ENCODE measurements around the gene ZBTB39. TPM values are rescaled to one million over a fixed set of nuclear protein-coding genes. Genes with fewer than 3 reads are reported as not detected.
"Not testable (repeated sequence)": the region's sequence is repeated elsewhere in the genome, so short reads cannot be mapped to it uniquely, and the experiment has no call there.

The ZBTB39 gene
- 6.2 TPM for total RNA-seq

DNA sequence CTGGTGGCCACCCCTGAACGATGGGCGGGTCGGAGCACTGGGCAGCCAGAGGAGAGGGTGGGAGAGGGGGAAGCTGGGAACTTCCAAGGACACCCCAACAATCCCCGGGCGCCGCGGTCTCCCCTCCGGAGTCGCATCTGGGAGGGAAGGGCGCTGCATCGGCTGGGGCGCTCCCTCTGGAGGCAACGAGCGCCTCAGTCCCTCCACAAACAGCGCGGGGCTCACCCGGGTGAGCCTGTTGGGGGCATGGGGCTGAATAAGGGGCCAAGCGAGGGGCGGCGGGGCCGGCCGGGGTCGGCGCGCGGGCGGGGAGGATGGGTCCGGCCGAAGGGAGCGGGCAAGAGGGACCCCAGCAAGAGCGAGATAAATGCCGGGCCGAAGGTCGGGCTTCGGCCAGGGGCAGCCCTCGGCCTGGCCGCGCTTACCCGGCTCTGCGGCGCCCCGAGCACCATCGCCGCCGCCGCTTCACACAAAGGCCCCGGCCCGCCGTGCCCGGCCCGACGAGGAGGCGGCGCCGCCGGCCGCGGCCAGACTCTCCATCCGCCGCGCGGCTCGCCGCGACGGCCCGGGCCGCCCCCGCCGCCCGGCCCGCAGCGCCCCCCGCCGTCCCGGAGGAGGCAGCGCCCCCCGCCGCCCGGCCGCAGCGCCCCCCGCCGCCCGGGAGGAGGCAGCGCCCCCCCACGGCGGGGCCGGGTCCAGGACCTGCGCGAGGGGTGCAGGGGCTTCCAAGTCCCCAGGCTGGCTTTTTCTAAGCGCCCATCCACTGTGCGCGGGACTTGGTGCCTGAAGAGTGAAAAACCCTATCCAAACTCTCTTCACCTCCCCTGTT, at the start of gene ZBTB39:
ZBTB39 (minus strand) TSS at position 567 of the 829 bp plus-strand sequence. CDS start 1,629 bp downstream, outside the sequence.
- intact Hi-C loops (cut with DNase I): no loop called here
- peak; percentile 75 for DNase-seq (ENCODE audit: low spot score)

DNA sequence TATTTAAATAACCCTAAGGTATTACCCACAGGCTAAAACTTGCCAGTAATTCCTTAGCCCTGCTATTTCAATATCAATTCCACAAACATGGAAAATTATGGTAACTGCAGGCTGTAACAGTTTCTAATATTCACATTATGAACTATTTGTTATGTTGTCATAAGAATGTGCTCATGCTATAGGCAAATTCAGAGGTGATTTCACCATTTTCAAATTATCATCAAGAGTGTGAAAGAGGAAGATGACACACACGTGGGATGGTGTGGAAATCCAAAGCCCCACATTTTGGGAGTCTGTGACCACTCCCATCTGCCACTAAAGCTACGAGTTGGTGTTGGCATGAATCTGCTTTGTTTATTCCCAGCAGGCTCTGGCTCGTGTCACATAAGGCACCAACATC, 49.5 kb upstream of the ZBTB39 start:
- no peak for ATAC-seq

More for the DNA sequence above, at the start of gene ZBTB39:
- ATAC-seq: peak; percentile 47

DNA sequence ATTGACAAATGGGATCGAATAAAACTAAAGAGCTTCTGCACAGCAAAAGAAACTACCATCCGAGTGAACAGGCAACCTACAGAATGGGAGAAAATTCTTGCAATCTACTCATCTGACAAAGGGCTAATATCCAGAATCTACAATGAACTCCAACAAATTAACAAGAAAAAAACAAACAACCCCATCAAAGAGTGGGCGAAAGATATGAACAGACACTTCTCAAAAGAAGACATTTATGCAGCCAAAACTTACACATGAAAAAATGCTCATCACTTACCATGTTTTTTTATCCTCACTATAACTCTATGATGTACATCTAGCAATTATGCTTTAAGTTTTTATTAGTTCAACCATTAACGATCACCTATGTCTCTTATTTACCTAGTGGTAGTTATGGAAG, 47.6 kb upstream of the ZBTB39 start:
- ATAC-seq; intact Hi-C loops (cut with DNase I); DNase-seq (ENCODE audit: low spot score): not testable (repeated sequence)

More for the DNA sequence above, 49.5 kb upstream of the ZBTB39 start:
- intact Hi-C loops (cut with DNase I): loop anchor here (5.0 kb wide), 1 partner anchor 44 kb away; no protein-coding TSS in a partner anchor
- DNase-seq (ENCODE audit: low spot score): no peak

DNA sequence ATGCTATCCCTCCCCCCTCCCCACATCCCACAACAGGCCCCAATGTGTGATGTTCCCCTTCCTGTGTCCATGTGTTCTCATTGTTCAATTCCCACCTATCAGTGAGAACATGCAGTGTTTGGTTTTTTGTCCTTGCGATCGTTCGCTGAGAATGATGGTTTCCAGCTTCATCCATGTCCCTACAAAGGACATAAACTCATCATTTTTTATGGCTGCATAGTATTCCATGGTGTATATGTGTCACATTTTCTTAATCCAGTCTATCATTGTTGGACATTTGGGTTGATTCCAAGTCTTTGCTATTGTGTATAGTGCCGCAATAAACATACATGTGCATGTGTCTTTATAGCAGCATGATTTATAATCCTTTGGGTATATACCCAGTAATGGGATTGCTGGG, 46.8 kb upstream of the ZBTB39 start:
- ATAC-seq: not testable (repeated sequence)

GRCh38 chr12:57051011-57051410, 44.7 kb upstream of the ZBTB39 start:
- no peak for DNase-seq (ENCODE audit: low spot score)
- ATAC-seq: no peak
- intact Hi-C loops (cut with DNase I): no loop called here

More for the DNA sequence above, 46.8 kb upstream of the ZBTB39 start:
- intact Hi-C loops (cut with DNase I); DNase-seq (ENCODE audit: low spot score): not testable (repeated sequence)

DNA sequence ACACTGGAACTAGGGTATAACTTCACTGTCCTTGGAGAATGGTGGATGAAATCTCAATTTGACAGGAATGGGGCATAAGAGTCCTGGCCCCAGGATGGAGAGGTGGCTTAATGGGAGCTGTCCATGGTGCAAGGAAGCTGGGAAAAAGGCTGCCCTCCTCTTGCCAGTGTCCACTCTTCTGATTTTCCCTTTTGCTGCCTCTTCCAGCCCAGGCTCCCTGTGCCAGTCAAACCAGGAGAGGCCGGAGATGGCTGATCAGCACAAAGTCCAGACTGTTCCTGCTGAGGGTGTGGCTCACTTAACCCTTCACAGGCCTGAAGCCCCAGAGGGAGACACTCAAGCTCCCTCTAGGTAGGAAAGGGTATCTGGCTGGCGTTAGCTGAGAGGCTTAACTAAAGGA, 43.5 kb upstream of the ZBTB39 start, which contains the start of gene MYO1A:
MYO1A (minus strand) TSS at position 240 of the 400 bp plus-strand sequence. CDS start 1,806 bp downstream, outside the sequence.
- no peak for ATAC-seq
- DNase-seq (ENCODE audit: low spot score): no peak
- intact Hi-C loops (cut with DNase I): no loop called here

- no peak for DNase-seq (ENCODE audit: low spot score)
- intact Hi-C loops (cut with DNase I): no loop called here
- ATAC-seq: no peak
Measured at GRCh38 chr12:57049119-57049446, 42.7 kb upstream of the ZBTB39 start.

GRCh38 chr12:57048423-57049118, 42.2 kb upstream of the ZBTB39 start:
- DNase-seq (ENCODE audit: low spot score) (no peak), ATAC-seq (no peak)
- intact Hi-C loops (cut with DNase I): no loop called here

DNA sequence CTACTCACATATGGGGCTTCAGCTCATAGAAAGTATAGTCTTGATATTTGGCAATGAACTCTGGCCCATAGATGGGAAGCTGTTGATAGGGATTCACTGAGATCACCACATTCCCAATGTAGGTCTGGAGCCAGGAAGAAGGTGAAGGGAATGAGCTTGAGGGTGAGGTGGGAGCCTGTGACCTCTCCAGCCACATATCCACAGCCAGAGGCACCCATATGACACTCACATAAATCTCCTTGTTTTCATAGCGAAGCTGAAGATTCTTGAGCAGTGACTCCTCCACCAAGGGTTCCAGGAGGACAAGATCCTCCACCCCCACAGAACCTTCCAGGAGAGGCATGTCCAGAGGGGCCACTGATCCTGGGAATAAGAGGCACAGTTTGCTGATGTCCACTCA, 41.6 kb upstream of the ZBTB39 start:
- DNase-seq (ENCODE audit: low spot score) (no peak), ATAC-seq (no peak)
- intact Hi-C loops (cut with DNase I): no loop called here

- DNase-seq (ENCODE audit: low spot score) (no peak), ATAC-seq (peak; percentile 56)
- intact Hi-C loops (cut with DNase I): no loop called here
Measured at GRCh38 chr12:57046947-57047890, 40.9 kb upstream of the ZBTB39 start.

DNA sequence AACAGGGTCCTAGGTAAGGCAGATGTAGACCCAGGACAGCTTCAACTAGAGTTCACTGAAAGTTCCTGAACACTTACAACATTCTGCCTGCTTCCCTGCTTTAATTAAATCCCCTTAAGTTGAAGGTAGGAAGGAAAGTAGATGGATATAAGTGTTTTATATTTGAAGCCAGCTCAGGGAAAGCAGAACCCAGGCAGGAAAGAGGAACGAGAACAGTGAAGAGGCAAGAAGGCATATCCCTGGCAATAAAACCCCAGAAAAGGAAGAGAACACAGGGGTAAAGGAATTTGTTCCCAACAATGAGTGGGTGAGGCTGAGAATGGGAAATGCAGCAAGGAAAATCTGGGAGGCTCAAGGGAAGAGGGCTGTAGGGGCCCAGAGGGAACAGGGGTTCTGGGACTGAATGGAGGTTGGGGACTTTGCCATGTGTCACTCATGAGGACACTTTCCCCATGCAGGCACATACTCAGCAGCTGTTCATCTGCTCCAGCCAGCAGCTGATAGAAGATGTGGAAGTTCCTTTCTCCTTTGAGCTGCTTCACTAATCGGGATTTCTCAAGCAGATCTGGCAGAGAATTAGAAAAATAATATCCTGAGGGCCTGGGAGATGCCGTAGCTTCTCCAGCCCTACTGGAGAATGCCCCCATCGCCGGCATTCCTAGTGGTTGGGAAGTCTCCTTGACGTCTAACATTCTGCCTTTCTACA, 39.9 kb upstream of the ZBTB39 start:
- intact Hi-C loops (cut with DNase I): no loop called here
- ATAC-seq: peak; percentile 36
- no peak for DNase-seq (ENCODE audit: low spot score)

GRCh38 chr12:57044889-57045288, 38.5 kb upstream of the ZBTB39 start:
- intact Hi-C loops (cut with DNase I): no loop called here
- DNase-seq (ENCODE audit: low spot score) (no peak), ATAC-seq (no peak)

GRCh38 chr12:57044468-57044867, 38.1 kb upstream of the ZBTB39 start:
- intact Hi-C loops (cut with DNase I): no loop called here
- no peak for DNase-seq (ENCODE audit: low spot score)
- no peak for ATAC-seq

GRCh38 chr12:57042695-57043094, 36.3 kb upstream of the ZBTB39 start:
- no peak for DNase-seq (ENCODE audit: low spot score)
- intact Hi-C loops (cut with DNase I): no loop called here
- ATAC-seq: no peak

DNA sequence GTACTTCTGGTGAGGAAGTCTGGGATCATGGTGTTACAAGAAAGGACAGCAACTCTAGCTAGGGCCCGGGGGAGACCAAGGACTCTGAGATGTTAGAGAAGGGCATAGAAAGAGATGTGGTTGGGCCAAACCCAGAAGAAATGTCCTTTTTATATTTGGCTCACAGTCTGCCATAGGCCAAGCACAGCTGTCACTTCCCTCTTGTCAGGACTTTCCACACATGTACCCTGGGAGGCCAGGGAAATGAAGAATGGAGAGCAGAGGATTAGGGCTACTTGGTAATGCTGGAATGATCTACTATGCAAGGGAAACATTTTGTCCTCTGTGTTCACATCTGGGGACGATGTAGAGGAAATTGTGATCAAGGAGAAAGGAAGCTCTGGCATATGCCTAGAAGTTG, 34.4 kb upstream of the ZBTB39 start:
- intact Hi-C loops (cut with DNase I): no loop called here
- DNase-seq (ENCODE audit: low spot score): no peak
- no peak for ATAC-seq

- no peak for DNase-seq (ENCODE audit: low spot score)
- no peak for ATAC-seq
- intact Hi-C loops (cut with DNase I): no loop called here
Measured at GRCh38 chr12:57040211-57040610, 33.9 kb upstream of the ZBTB39 start.

- ATAC-seq (no peak), DNase-seq (ENCODE audit: low spot score) (no peak)
- intact Hi-C loops (cut with DNase I): no loop called here
Measured at GRCh38 chr12:57039016-57039798, 32.9 kb upstream of the ZBTB39 start.

GRCh38 chr12:57037264-57037663, 30.9 kb upstream of the ZBTB39 start:
- intact Hi-C loops (cut with DNase I): no loop called here
- ATAC-seq: no peak
- no peak for DNase-seq (ENCODE audit: low spot score)

Data from sciatic nerve (tissue), 2 donors.